HG02642 (cell line): ENCODE results near the gene MSH4.
"Not testable (repeated sequence)": the region's sequence is repeated elsewhere in the genome, so short reads cannot be mapped to it uniquely, and the experiment has no call there.

Source experiments
- ATAC-seq: cut with Tn5 transposase; IDR thresholded peaks from one replicate; pipeline ENCODE4 v1.9.1; 2021; ENCODE audit warnings: mild to moderate bottlenecking; ENCODE audit not compliant: unreplicated experiment, poor library complexity

Gene MSH4

GRCh38 chr1:75794382-75794781, 2.3 kb upstream of the MSH4 start:
- no peak for ATAC-seq

- no peak for ATAC-seq
Measured at GRCh38 chr1:75795703-75796193, 934 bp upstream of the MSH4 start.

- no peak for ATAC-seq
Measured at GRCh38 chr1:75797273-75797588, 549 bp downstream of the MSH4 start.

- no peak for ATAC-seq
Measured at GRCh38 chr1:75797606-75798216, 1.0 kb downstream of the MSH4 start.

GRCh38 chr1:75801480-75801879, 4.8 kb downstream of the MSH4 start:
- not testable (repeated sequence) for ATAC-seq

GRCh38 chr1:75808921-75809320, 12.2 kb downstream of the MSH4 start:
- ATAC-seq = no peak

- ATAC-seq = not testable (repeated sequence)
Measured at GRCh38 chr1:75810113-75810512, 13.4 kb downstream of the MSH4 start.

GRCh38 chr1:75811211-75811981, 14.7 kb downstream of the MSH4 start:
- ATAC-seq = no peak

DNA sequence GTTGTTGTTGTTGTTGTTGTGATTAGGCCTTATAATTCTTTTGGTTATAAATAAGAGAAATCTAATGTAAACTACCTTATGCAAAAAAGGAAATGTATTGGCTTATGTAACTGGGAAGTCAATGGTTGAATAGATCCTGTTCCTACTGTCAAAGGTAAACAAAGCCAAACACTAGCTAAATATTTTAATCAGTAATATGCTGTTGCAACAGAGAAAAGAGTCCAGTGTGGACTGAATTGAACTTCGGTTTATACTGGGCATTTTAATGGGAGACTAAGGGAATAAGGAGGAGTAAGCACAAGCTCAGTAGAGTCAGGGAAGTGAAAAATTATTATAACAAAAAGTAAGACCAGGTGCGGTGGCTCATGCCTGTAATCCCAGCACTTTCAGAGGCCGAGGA, 15.4 kb downstream of the MSH4 start:
- no peak for ATAC-seq

GRCh38 chr1:75823596-75823995, 26.9 kb downstream of the MSH4 start:
- ATAC-seq = not testable (repeated sequence)

DNA sequence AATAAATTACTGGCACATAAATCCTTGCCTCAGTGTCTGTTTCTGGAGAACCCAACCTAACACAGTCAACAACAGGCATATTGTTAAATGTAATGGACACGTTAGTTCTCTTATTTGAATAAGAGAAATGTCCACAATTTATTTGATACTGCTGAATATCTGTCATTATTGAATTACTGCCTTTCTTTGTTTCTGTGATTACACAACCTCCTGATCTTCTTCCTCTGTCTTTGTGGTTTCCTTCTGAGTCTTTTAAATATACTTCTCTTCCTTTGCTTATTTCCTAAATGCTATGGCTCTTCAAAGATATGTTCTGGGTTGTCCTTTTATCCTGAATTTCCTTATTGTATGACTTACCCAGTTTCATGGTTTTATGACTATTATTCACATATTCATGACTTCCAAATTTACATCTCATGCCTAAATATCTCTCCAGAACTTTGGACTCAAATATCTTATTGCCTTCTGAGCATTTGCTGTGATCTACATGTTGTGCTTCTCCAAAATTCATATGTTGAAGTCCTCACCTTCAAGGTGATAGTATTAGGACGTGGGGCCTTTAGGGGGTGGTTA, 39.9 kb downstream of the MSH4 start:
- ATAC-seq = no peak

- ATAC-seq = no peak
Measured at GRCh38 chr1:75838079-75838478, 41.4 kb downstream of the MSH4 start.

DNA sequence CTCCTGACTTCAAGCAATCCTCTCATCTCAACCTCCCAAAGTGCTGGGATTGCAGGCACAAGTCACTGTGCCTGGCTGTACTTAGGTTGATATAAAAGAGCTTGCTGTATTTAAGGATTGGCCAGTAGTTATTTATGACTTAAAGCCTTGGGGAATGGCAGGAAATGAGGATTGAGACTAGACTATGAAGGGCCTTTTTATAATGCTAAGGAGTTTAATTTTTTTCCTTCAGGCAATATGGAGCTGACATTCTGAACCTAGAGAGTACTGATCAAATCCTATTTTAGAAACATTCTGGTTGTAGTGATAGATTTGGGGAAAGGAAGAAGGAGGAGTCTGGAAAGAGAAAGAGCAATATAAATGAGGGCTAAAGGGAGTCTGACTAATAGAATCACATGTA, 44.7 kb downstream of the MSH4 start:
- ATAC-seq = no peak

- no peak for ATAC-seq
Measured at GRCh38 chr1:75845576-75845975, 48.9 kb downstream of the MSH4 start.

GRCh38 chr1:75855010-75855409, 58.3 kb downstream of the MSH4 start:
- no peak for ATAC-seq

GRCh38 chr1:75855734-75856133, 59.1 kb downstream of the MSH4 start:
- ATAC-seq = no peak

DNA sequence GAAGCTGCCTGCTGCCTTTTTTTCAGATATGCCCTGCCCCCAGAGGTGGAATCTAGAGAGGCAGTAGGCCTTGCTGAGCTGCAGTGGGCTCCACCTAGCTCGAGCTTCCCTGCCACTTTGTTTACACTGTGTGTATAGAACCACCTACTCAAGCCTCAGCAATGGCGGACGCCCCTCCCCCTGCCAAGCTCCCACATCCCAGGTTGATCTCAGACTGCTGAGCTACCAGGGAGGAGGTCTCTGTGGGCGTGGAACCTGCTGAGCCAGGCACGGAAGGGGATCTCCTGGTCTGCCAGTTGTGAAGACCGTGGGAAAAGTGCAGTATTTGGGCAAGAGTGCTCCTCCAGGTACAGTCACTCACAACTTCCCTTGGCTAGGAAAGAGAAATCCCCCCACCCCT, 65.1 kb downstream of the MSH4 start:
- no peak for ATAC-seq

- ATAC-seq = no peak
Measured at GRCh38 chr1:75870951-75871350, 74.3 kb downstream of the MSH4 start.

DNA sequence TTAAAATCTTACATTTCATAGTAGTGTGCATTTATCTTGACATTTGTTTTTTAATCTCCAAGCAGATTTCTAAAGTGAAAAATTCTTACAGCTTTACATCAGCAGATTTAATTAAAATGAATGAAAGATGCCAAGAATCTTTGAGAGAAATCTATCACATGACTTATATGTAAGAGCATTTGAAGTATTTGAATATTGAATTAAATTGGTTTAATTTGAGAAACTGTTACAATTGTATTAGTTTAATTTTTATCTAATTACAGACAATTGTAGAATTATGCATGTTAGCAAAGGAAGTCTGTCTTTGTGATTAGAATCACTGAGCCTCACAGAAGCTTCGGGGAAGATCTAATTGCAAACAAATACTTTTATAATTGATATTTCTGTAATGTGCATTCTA, 83.3 kb downstream of the MSH4 start:
- ATAC-seq = no peak

- no peak for ATAC-seq
Measured at GRCh38 chr1:75884437-75884836, 87.8 kb downstream of the MSH4 start.

GRCh38 chr1:75901371-75901770, 104.7 kb downstream of the MSH4 start:
- ATAC-seq = no peak

DNA sequence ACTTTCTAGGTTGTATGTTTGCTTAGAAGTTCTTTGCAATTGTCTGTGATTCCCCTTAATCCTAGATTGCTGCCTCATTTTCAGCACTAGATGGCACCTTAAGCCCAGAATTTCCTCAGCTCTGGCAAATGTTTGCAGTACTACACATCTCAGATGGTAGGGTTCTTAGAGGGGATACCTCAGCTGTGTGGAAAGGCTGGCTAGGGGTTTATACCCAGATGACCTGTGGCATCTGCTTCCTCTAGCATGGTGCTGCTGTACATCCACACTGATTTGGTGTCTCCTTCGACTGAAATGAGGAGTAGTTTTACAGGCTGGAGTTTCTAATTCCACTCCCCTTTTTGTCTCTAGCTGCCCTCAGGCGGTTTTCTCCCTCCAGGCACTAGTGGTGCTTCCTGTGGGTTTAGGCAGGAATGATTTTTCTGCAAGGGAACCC, 112.1 kb downstream of the MSH4 start:
- peak; percentile 62 for ATAC-seq
